ENCODE measurements around the gene TEKTIP1.
"Not testable (repeated sequence)": the region's sequence is repeated elsewhere in the genome, so short reads cannot be mapped to it uniquely, and the experiment has no call there.

TEKTIP1 gene

GRCh38 chr19:3508121-3508661, 30.8 kb upstream of the TEKTIP1 start:
- DNase-seq: not testable (repeated sequence)

- peak; percentile 51 for DNase-seq
Measured at GRCh38 chr19:3508771-3509535, 30.0 kb upstream of the TEKTIP1 start.

GRCh38 chr19:3509566-3509989, 29.4 kb upstream of the TEKTIP1 start:
- DNase-seq: peak; percentile 70

GRCh38 chr19:3510727-3511126, 28.2 kb upstream of the TEKTIP1 start:
- DNase-seq: no peak

- no peak for DNase-seq
Measured at GRCh38 chr19:3511506-3512251, 27.3 kb upstream of the TEKTIP1 start.

GRCh38 chr19:3512562-3513228, 26.3 kb upstream of the TEKTIP1 start:
- no peak for DNase-seq

GRCh38 chr19:3513229-3514140, 25.5 kb upstream of the TEKTIP1 start:
- DNase-seq: no peak

- DNase-seq: peak; percentile 40
Measured at GRCh38 chr19:3514930-3515329, 24.0 kb upstream of the TEKTIP1 start.

GRCh38 chr19:3515891-3516422, 23.0 kb upstream of the TEKTIP1 start:
- peak; percentile 65 for DNase-seq

- no peak for DNase-seq
Measured at GRCh38 chr19:3516675-3517207, 22.2 kb upstream of the TEKTIP1 start.

- no peak for DNase-seq
Measured at GRCh38 chr19:3517638-3518037, 21.3 kb upstream of the TEKTIP1 start.

GRCh38 chr19:3518255-3518654, 20.7 kb upstream of the TEKTIP1 start:
- DNase-seq: no peak

GRCh38 chr19:3518659-3519058, 20.3 kb upstream of the TEKTIP1 start:
- no peak for DNase-seq

- no peak for DNase-seq
Measured at GRCh38 chr19:3519126-3519525, 19.8 kb upstream of the TEKTIP1 start.

GRCh38 chr19:3520166-3521103, 18.5 kb upstream of the TEKTIP1 start:
- DNase-seq: no peak

- no peak for DNase-seq
Measured at GRCh38 chr19:3521104-3521445, 17.9 kb upstream of the TEKTIP1 start.

GRCh38 chr19:3522421-3523360, 16.3 kb upstream of the TEKTIP1 start:
- no peak for DNase-seq

GRCh38 chr19:3523361-3524077, 15.5 kb upstream of the TEKTIP1 start:
- no peak for DNase-seq
